ENCODE measurements around the gene AHDC1. TPM values are rescaled to one million over a fixed set of nuclear protein-coding genes. Genes with fewer than 3 reads are reported as not detected.

Gene AHDC1
- total and polyA plus RNA-seq, 2 experiments from 2014 or later: 13.3 to 14.4 TPM

- Histone ChIP-seq H3K4me3 (no peak overlapping the region), H3K4me1 (ENCODE audit: insufficient read depth) (peaks cover 26% of the 10 kb centered on the region), H3K9me2 (replicated peaks; ENCODE audit: insufficient read depth) (no peaks in the 10 kb centered on the region), H3K9me3 (ENCODE audit: low read depth) (no peaks in the 10 kb centered on the region), H2AFZ (no peak overlapping the region), H3K79me2 (peaks cover 20% of the 10 kb centered on the region), H3K4me2 (peak overlapping the region; percentile 73), H3K27ac (peak overlapping the region; percentile 60), H3K36me3 (replicated peaks; ENCODE audit: insufficient read depth, low read depth) (no peaks in the 10 kb centered on the region), H4K20me1 (ENCODE audit: insufficient read depth, poor library complexity, severe bottlenecking) (peaks cover 11% of the 10 kb centered on the region), H3K27me3 (no peaks in the 10 kb centered on the region)
- TF ChIP-seq EZH2phosphoT487 (IDR thresholded peaks at IDR 0.05; ENCODE audit: low read depth, severe bottlenecking, unreplicated experiment): no peak
- no peak for TF ChIP-seq CTCF (IDR thresholded peaks at IDR 0.05; ENCODE audit: poor library complexity)
- TF ChIP-seq EZH2 (IDR thresholded peaks at IDR 0.05; ENCODE audit: borderline replicate concordance): no peak
- DNase-seq (ENCODE audit: low spot score): peak; percentile 38
- 69% methylated on average over 3 of the region's 3 CpGs for WGBS (ENCODE audit: low lambda C conversion rate, missing lambda C conversion rate)
Observed at GRCh38 chr1:27606708-27607238, 2.8 kb upstream of the AHDC1 start.

- DNase-seq (ENCODE audit: low spot score): peak; percentile 75
- Histone ChIP-seq H3K4me2 (peak overlapping the region; percentile 73), H3K9me2 (replicated peaks; ENCODE audit: insufficient read depth) (no peaks in the 10 kb centered on the region), H3K27me3 (no peaks in the 10 kb centered on the region), H3K36me3 (replicated peaks; ENCODE audit: insufficient read depth, low read depth) (no peaks in the 10 kb centered on the region), H4K20me1 (ENCODE audit: insufficient read depth, poor library complexity, severe bottlenecking) (peaks cover 18% of the 10 kb centered on the region), H3K4me3 (no peak overlapping the region), H2AFZ (no peak overlapping the region), H3K9me3 (ENCODE audit: low read depth) (no peaks in the 10 kb centered on the region), H3K27ac (peak overlapping the region; percentile 60), H3K79me2 (peaks cover 27% of the 10 kb centered on the region), H3K4me1 (ENCODE audit: insufficient read depth) (peaks cover 33% of the 10 kb centered on the region)
- WGBS (ENCODE audit: low lambda C conversion rate, missing lambda C conversion rate): 12% methylated on average over 11 of the region's 11 CpGs
- TF ChIP-seq CTCF (IDR thresholded peaks at IDR 0.05; ENCODE audit: poor library complexity): peak; percentile 99
- TF ChIP-seq EZH2phosphoT487 (IDR thresholded peaks at IDR 0.05; ENCODE audit: low read depth, severe bottlenecking, unreplicated experiment): no peak
Observed at GRCh38 chr1:27605796-27606707, 2.1 kb upstream of the AHDC1 start.

DNA sequence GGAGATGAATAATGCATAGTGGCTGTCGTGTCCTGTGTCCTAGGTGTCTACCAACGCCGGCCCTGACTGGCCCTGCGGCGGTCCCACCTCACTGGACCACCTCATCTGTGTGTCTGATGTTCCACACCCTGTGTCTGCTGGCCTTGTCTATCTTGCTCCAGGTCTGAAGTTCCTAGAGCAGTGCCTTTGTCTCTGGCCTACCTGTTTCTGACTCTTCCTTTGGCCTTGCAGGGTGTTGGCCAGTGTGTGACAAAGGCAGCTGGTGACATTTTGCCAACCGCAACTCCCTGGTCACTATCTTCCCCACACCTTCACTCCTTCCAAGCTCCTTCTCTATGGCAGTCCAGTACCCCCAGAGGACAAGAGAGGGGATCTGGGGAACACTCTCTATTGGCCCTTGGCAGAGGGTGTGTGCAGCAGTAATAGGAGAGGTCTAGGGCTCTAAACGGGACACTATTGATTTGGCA lies 1.4 kb upstream of the AHDC1 start:
- Histone ChIP-seq H3K4me2 (no peak overlapping the region), H3K27ac (no peak overlapping the region), H3K4me1 (ENCODE audit: insufficient read depth) (peaks cover 41% of the 10 kb centered on the region), H2AFZ (no peak overlapping the region), H3K4me3 (no peak overlapping the region), H3K36me3 (replicated peaks; ENCODE audit: insufficient read depth, low read depth) (no peaks in the 10 kb centered on the region), H3K9me3 (ENCODE audit: low read depth) (no peaks in the 10 kb centered on the region), H3K79me2 (peaks cover 34% of the 10 kb centered on the region), H4K20me1 (ENCODE audit: insufficient read depth, poor library complexity, severe bottlenecking) (peaks cover 25% of the 10 kb centered on the region), H3K9me2 (replicated peaks; ENCODE audit: insufficient read depth) (no peaks in the 10 kb centered on the region), H3K27me3 (no peaks in the 10 kb centered on the region)
- 87% methylated on average over 7 of the region's 7 CpGs for WGBS (ENCODE audit: low lambda C conversion rate, missing lambda C conversion rate)
- no peak for TF ChIP-seq CTCF (IDR thresholded peaks at IDR 0.05; ENCODE audit: poor library complexity)
- no peak for TF ChIP-seq EZH2phosphoT487 (IDR thresholded peaks at IDR 0.05; ENCODE audit: low read depth, severe bottlenecking, unreplicated experiment)
- no peak for TF ChIP-seq EZH2 (IDR thresholded peaks at IDR 0.05; ENCODE audit: borderline replicate concordance)
- DNase-seq (ENCODE audit: low spot score): no peak
